A673 (cell line): ENCODE results near the gene MVD. TPM values are rescaled to one million over a fixed set of nuclear protein-coding genes. Genes with fewer than 3 reads are reported as not detected.

Experiments
- BruUV-seq: library from RNA; stranded (reverse); fragments of 400-500 nt; replicated peaks from 2 replicates; lab custom pipeline; 2021; lab: Mats Ljungman, UMichigan
- CTCF ChIA-PET: fragments of 300-600 bp; sonication (Branson Sonifier 250); formaldehyde crosslinking; loops from one replicate; lab custom pipeline; 2022; ENCODE audit warnings: antibody characterized with exemption; lab: Charles Lee
- POLR2A ChIA-PET: fragments of 300-600 bp; sonication (Branson Sonifier 250); formaldehyde crosslinking; loops from one replicate; lab custom pipeline; 2022; ENCODE audit warnings: antibody characterized with exemption; ENCODE audit not compliant: low non-redundant PET; lab: Charles Lee
- DNase-seq: peaks from one replicate; pipeline ENCODE4 v3.0.0-alpha.2; 2015; ENCODE audit warnings: low spot score
- H3K27ac ChIP-seq: fragments of 200-600 bp; sonication (generic); 2 replicates; pipeline ENCODE4 v1.5.1; 2016; ENCODE audit warnings: mixed run types, low read depth, mild to moderate bottlenecking, mixed read lengths, antibody characterized with exemption, low read length; ENCODE audit not compliant: poor library complexity, severe bottlenecking
- H3K27me3 ChIP-seq: fragments of 200-600 bp; sonication (generic); replicated peaks from 2 replicates; pipeline ENCODE4 v1.6.1; 2017; ENCODE audit warnings: mixed run types, low read depth, mild to moderate bottlenecking, mixed read lengths, antibody characterized with exemption, low read length; ENCODE audit not compliant: insufficient read depth, poor library complexity
- H3K36me3 ChIP-seq: fragments of 200-600 bp; sonication (generic); 2 replicates; pipeline ENCODE4 v1.6.1; 2016; ENCODE audit warnings: mixed run types, mild to moderate bottlenecking, mixed read lengths, antibody characterized with exemption, low read length; ENCODE audit not compliant: insufficient read depth, poor library complexity, severe bottlenecking
- H3K4me1 ChIP-seq: fragments of 200-600 bp; sonication (generic); 2 replicates; pipeline ENCODE4 v1.6.1; 2017; ENCODE audit warnings: mixed run types, mild to moderate bottlenecking, mixed read lengths, antibody characterized with exemption, low read length; ENCODE audit not compliant: insufficient read depth, poor library complexity, severe bottlenecking
- H3K4me3 ChIP-seq: fragments of 200-600 bp; sonication (generic); 2 replicates; pipeline ENCODE4 v1.5.1; 2016; ENCODE audit warnings: low read depth, mixed run types, mild to moderate bottlenecking, mixed read lengths, low read length; ENCODE audit not compliant: poor library complexity, severe bottlenecking
- H3K9me3 ChIP-seq: fragments of 200-600 bp; sonication (generic); 2 replicates; pipeline ENCODE4 v1.6.1; 2016; ENCODE audit warnings: mixed run types, low read depth, mild to moderate bottlenecking, mixed read lengths, antibody characterized with exemption, low read length; ENCODE audit not compliant: poor library complexity, severe bottlenecking
- EZH2 ChIP-seq: fragments of 200-600 bp; sonication (generic); IDR thresholded peaks from 2 replicates; pipeline ENCODE4 v1.6.1; 2017; ENCODE audit warnings: borderline replicate concordance, low read depth, mild to moderate bottlenecking, mixed read lengths, antibody characterized with exemption, low read length; ENCODE audit not compliant: poor library complexity, severe bottlenecking
- intact Hi-C: fragments of 100-400 bp; cut with micrococcal nuclease; formaldehyde crosslinking; loops from one replicate; pipeline ENCODE4 v1.10.0; 2022; ENCODE audit not compliant: unreplicated experiment
- total RNA-seq: library from RNA; stranded (reverse); gene quantifications from 2 replicates; pipeline ENCODE4 v1.2.3, GENCODE V29; 2021
- TF ChIP-seq, protein P1 (sequence below): fragments of 300-800, 200-600 bp; sonication (generic); conservative IDR thresholded peaks from 2 replicates; pipeline ENCODE4 v1.5.1; 2017; ENCODE audit warnings: low read depth, mild to moderate bottlenecking, antibody characterized with exemption, low read length, moderate library complexity, mixed read lengths

MVD gene
- total RNA-seq, 1 experiment from 2014 or later, result 131 TPM

DNA sequence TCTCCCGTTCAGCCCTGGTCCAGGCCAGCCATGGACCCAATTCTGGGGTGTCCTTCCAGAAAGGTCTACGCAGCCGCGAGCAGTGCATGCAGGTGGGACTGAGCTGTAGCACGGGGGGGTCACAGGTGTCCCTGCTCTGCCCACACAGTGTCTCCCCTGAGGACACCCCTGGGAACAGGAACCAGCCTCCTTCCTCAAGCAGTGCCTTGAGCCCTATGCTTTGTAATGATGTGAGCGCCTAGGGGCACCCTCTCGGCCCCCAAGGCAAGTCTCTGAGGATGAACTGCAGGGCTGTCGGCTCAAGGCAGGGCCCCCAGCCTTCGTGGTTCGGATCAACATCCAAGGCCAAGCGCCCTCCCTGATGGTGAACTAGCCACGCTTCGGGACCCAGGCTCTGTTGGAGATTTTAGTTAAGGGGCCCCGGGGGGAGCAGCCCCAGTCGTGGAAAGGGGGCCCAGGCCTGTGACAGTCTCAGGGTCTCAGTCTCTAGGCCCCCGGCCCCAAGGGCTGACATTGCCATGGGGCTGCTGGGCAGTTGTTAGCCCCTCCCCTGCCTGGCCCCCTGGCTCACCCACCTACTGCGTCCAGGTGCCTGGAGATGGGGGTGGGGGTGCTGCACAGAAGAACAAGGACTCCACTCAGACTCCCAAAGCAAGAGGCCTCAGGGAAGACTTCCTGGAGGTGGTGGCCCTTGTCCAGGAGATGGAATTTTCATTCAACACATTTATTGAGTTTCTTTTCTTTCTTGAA is 22.2 kb downstream of the MVD start:
- no peak overlapping the region for H3K27ac ChIP-seq
- H3K9me3 ChIP-seq, result no peaks in the 10 kb centered on the region
- no TSS peak for BruUV-seq
- no peaks in the 10 kb centered on the region for H3K4me1 ChIP-seq
- H3K36me3 ChIP-seq, result no peaks in the 10 kb centered on the region
- H3K4me3 ChIP-seq, result no peak overlapping the region
- intact Hi-C loops, result no loop called here
- ChIA-PET POLR2A (no interaction called here), CTCF (no interaction called here)
- peaks cover 22% of the 10 kb centered on the region for H3K27me3 ChIP-seq
- TF ChIP-seq, protein P1, sequence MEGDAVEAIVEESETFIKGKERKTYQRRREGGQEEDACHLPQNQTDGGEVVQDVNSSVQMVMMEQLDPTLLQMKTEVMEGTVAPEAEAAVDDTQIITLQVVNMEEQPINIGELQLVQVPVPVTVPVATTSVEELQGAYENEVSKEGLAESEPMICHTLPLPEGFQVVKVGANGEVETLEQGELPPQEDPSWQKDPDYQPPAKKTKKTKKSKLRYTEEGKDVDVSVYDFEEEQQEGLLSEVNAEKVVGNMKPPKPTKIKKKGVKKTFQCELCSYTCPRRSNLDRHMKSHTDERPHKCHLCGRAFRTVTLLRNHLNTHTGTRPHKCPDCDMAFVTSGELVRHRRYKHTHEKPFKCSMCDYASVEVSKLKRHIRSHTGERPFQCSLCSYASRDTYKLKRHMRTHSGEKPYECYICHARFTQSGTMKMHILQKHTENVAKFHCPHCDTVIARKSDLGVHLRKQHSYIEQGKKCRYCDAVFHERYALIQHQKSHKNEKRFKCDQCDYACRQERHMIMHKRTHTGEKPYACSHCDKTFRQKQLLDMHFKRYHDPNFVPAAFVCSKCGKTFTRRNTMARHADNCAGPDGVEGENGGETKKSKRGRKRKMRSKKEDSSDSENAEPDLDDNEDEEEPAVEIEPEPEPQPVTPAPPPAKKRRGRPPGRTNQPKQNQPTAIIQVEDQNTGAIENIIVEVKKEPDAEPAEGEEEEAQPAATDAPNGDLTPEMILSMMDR, result no peak
- TF ChIP-seq EZH2, result no peak
- DNase-seq, result no peak

DNA sequence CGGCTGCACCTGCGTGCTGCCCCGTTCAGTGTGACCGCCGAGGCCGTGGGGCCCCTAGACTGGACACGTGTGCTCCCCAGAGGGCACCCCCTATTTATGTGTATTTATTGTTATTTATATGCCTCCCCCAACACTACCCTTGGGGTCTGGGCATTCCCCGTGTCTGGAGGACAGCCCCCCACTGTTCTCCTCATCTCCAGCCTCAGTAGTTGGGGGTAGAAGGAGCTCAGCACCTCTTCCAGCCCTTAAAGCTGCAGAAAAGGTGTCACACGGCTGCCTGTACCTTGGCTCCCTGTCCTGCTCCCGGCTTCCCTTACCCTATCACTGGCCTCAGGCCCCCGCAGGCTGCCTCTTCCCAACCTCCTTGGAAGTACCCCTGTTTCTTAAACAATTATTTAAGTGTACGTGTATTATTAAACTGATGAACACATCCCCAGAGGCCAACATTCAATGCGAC is 22.8 kb downstream of the MVD start:
- ChIA-PET POLR2A (no interaction called here), CTCF (no interaction called here)
- Histone ChIP-seq H3K36me3 (no peaks in the 10 kb centered on the region), H3K4me3 (no peak overlapping the region), H3K27ac (no peak overlapping the region), H3K9me3 (no peaks in the 10 kb centered on the region), H3K27me3 (peaks cover 22% of the 10 kb centered on the region), H3K4me1 (no peaks in the 10 kb centered on the region)
- TF ChIP-seq, protein P1, result no peak
- TF ChIP-seq EZH2, result no peak
- BruUV-seq, result no TSS peak
- DNase-seq, result no peak
- intact Hi-C loops, result no loop called here

DNA sequence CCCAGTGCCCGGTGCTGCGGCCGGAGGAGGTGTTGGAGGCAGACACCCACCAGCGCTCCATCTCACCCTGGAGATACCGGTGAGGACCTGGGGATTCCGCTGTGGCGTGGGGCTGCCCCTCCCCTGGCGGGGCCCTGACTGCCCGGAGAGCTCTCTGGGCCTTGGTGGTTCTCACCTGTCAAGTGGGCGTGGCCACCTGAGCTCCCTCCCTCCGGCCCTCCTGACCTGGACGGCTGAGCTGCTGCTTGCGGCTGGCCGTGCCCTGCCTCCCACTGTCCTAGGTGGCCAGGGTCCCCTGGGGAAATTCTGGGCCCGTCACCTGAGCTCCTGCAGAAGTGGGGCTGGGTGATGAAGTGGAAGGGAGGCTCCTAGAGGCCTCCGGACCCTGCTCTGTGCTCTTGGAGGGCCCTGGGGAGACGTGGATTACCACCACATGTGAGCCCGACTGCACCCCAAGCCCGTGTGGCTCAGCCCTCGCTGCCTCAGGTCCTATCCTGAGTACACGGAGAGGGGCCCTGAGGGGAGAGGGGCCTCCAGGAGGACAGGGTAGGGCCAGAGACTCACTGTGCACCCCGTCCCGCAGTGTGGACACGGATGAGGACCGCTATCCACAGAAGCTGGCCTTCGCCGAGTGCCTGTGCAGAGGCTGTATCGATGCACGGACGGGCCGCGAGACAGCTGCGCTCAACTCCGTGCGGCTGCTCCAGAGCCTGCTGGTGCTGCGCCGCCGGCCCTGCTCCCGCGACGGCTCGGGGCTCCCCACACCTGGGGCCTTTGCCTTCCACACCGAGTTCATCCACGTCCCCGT is 23.5 kb downstream of the MVD start:
- DNase-seq, result no peak
- intact Hi-C loops, result no loop called here
- Histone ChIP-seq H3K27me3 (peaks cover 22% of the 10 kb centered on the region), H3K4me1 (no peaks in the 10 kb centered on the region), H3K27ac (no peak overlapping the region), H3K4me3 (no peak overlapping the region), H3K9me3 (no peaks in the 10 kb centered on the region), H3K36me3 (no peaks in the 10 kb centered on the region)
- ChIA-PET POLR2A (no interaction called here), CTCF (no interaction called here)
- BruUV-seq, result no TSS peak
- no peak for TF ChIP-seq EZH2
- TF ChIP-seq, protein P1, result no peak
